H1 (cell line): ENCODE data around the gene ZNF260. TPM values are rescaled to one million over a fixed set of nuclear protein-coding genes. Genes with fewer than 3 reads are reported as not detected.

ENCODE experiments used
- CTCF ChIA-PET: fragments of 300-600 bp; sonication (Branson Sonifier 250); formaldehyde crosslinking; loops from one replicate; lab custom pipeline; 2021; ENCODE audit not compliant: partially characterized antibody; lab: Charles Lee
- POLR2A ChIA-PET: fragments of 300-600 bp; sonication (Branson Sonifier 250); formaldehyde crosslinking; loops from one replicate; lab custom pipeline; 2021; ENCODE audit warnings: inconsistent platforms; ENCODE audit not compliant: partially characterized antibody; lab: Charles Lee
- DNase-seq, 2 experiments: peaks; one replicate each; pipeline versions ENCODE4 v3.0.0 to v3.0.0-alpha.2; 2010 to 2022; ENCODE audit warnings: low spot score in 2 of 2, low read depth in 1 of 2, mixed read lengths in 1 of 2
- FAIRE-seq: peaks from 2 replicates; lab custom pipeline; 2011; peaks lifted over from hg19 to GRCh38; lab: Jason Lieb, UNC
- H2AFZ ChIP-seq: 2 replicates; pipeline ENCODE4 v1.8.1; 2012; ENCODE audit warnings: low read length, inconsistent platforms
- H2AK5ac ChIP-seq: 2 replicates; pipeline ENCODE4 v1.6.1; 2013; ENCODE audit warnings: low read depth, low read length
- H2BK120ac ChIP-seq: replicated peaks from 2 replicates; pipeline ENCODE3; 2013; ENCODE audit warnings: low read depth, low read length, inconsistent platforms
- H2BK12ac ChIP-seq: 2 replicates; pipeline ENCODE4 v1.6.1; 2013; ENCODE audit warnings: low read depth, low read length
- H2BK15ac ChIP-seq: 2 replicates; pipeline ENCODE4 v1.6.1; 2013; ENCODE audit warnings: low read length
- H2BK20ac ChIP-seq: 2 replicates; pipeline ENCODE4 v1.6.1; 2013; ENCODE audit warnings: low read length
- H2BK5ac ChIP-seq: 2 replicates; pipeline ENCODE4 v1.6.1; 2013; ENCODE audit warnings: low read depth, low read length
- H3K14ac ChIP-seq: 2 replicates; pipeline ENCODE4 v1.6.1; 2013; ENCODE audit warnings: inconsistent platforms; ENCODE audit not compliant: insufficient read length
- H3K18ac ChIP-seq: 2 replicates; pipeline ENCODE4 v1.6.1; 2013; ENCODE audit warnings: low read length; ENCODE audit errors: extremely low read depth
- H3K23ac ChIP-seq: 2 replicates; pipeline ENCODE4 v1.6.1; 2013; ENCODE audit warnings: inconsistent platforms; ENCODE audit not compliant: insufficient read length
- H3K23me2 ChIP-seq: 2 replicates; pipeline ENCODE4 v1.6.1; 2013; ENCODE audit warnings: low read depth, low read length
- H3K27ac ChIP-seq: 2 replicates; pipeline ENCODE4 v1.6.1; 2011; ENCODE audit warnings: low read depth, low read length, inconsistent platforms
- H3K27me3 ChIP-seq, 4 experiments: replicated peaks in 1 of 4; 1 replicate in 1 of 4; 2 replicates in 3 of 4; pipeline versions ENCODE4 v1.6.1 to v1.8.1; 2011 to 2013; ENCODE audit warnings: low read length in 3 of 4, mild to moderate bottlenecking in 3 of 4, inconsistent platforms in 2 of 4, mixed read lengths in 2 of 4, moderate library complexity in 1 of 4; ENCODE audit not compliant: control insufficient read depth in 3 of 4, insufficient read depth in 3 of 4; ENCODE audit errors: extremely low read depth in 1 of 4
- H3K36me3 ChIP-seq, 4 experiments: 2 replicates each; pipeline versions ENCODE4 v1.6.1 to v1.8.1; 2011 to 2013; ENCODE audit warnings: mild to moderate bottlenecking in 4 of 4, low read length in 3 of 4, moderate library complexity in 2 of 4, control low read depth in 1 of 4, inconsistent platforms in 1 of 4; ENCODE audit not compliant: insufficient read depth in 4 of 4, control insufficient read depth in 2 of 4
- H3K4ac ChIP-seq: replicated peaks from 2 replicates; pipeline ENCODE3; 2013; ENCODE audit warnings: low read length, low read depth, mixed read lengths, inconsistent platforms; ENCODE audit not compliant: insufficient read length
- H3K4me1 ChIP-seq, 4 experiments: replicated peaks in 1 of 4; 1 replicate in 1 of 4; 2 replicates in 3 of 4; pipeline versions ENCODE4 v1.6.1 to v1.8.1; 2011 to 2013; ENCODE audit warnings: low read length in 3 of 4, inconsistent platforms in 2 of 4, mixed read lengths in 1 of 4; ENCODE audit not compliant: insufficient read depth in 4 of 4, control insufficient read depth in 3 of 4
- H3K4me2 ChIP-seq, 2 experiments: 2 replicates each; pipeline versions ENCODE4 v1.6.1 to v1.8.1; 2011 to 2013; ENCODE audit warnings: low read depth in 2 of 2, low read length in 2 of 2, control low read depth in 1 of 2, inconsistent platforms in 1 of 2, mild to moderate bottlenecking in 1 of 2; ENCODE audit not compliant: insufficient read depth in 1 of 2
- H3K4me3 ChIP-seq, 4 experiments: fragments of 200-600, 300-600 bp in 1 of 4; sonication (generic), shearing (Covaris generic), sonication (Bioruptor Twin) in 1 of 4; 2 replicates each; pipeline versions ENCODE4 v1.5.1 to v1.8.1; 2011 to 2016; ENCODE audit warnings: low read length in 4 of 4, low read depth in 3 of 4, control low read depth in 2 of 4, inconsistent platforms in 2 of 4, mild to moderate bottlenecking in 2 of 4, mixed read lengths in 1 of 4, moderate library complexity in 1 of 4; ENCODE audit not compliant: insufficient read depth in 2 of 4; ENCODE audit errors: extremely low read depth in 1 of 4
- H3K56ac ChIP-seq: replicated peaks from 2 replicates; pipeline ENCODE3; 2013; ENCODE audit warnings: low read depth, mild to moderate bottlenecking, mixed read lengths, low read length, inconsistent platforms; ENCODE audit not compliant: insufficient read length
- H3K79me1 ChIP-seq: 2 replicates; pipeline ENCODE4 v1.6.1; 2013; ENCODE audit warnings: low read depth, low read length, control low read depth
- H3K79me2 ChIP-seq, 2 experiments: 2 replicates each; pipeline versions ENCODE4 v1.6.1 to v1.8.1; 2012 to 2013; ENCODE audit warnings: low read length in 2 of 2, mild to moderate bottlenecking in 2 of 2, inconsistent platforms in 1 of 2; ENCODE audit not compliant: insufficient read depth in 2 of 2, control insufficient read depth in 1 of 2
- H3K9ac ChIP-seq, 4 experiments: replicated peaks in 1 of 4; 1 replicate in 1 of 4; 2 replicates in 3 of 4; pipeline versions ENCODE4 v1.6.1 to v1.8.1; 2011 to 2013; ENCODE audit warnings: low read depth in 3 of 4, low read length in 3 of 4, control low read depth in 2 of 4, mild to moderate bottlenecking in 2 of 4, moderate library complexity in 2 of 4, inconsistent platforms in 1 of 4; ENCODE audit errors: extremely low read depth in 1 of 4
- H3K9me3 ChIP-seq, 2 experiments: 2 replicates each; pipeline versions ENCODE4 v1.6.1 to v1.8.1; 2012 to 2013; ENCODE audit warnings: mild to moderate bottlenecking in 2 of 2, moderate library complexity in 2 of 2, control low read depth in 1 of 2, inconsistent platforms in 1 of 2, low read depth in 1 of 2, low read length in 1 of 2, mixed read lengths in 1 of 2; ENCODE audit not compliant: insufficient read depth in 2 of 2
- H4K20me1 ChIP-seq, 2 experiments: replicated peaks in 1 of 2; 2 replicates each; pipeline versions ENCODE3 to v1.8.1; 2011 to 2013; ENCODE audit warnings: inconsistent platforms in 2 of 2, low read length in 2 of 2, mild to moderate bottlenecking in 1 of 2; ENCODE audit not compliant: insufficient read depth in 2 of 2, control insufficient read depth in 1 of 2
- H4K5ac ChIP-seq: 2 replicates; pipeline ENCODE4 v1.6.1; 2013; ENCODE audit warnings: low read length, low read depth, mixed read lengths, inconsistent platforms; ENCODE audit not compliant: insufficient read length
- H4K8ac ChIP-seq: 2 replicates; pipeline ENCODE4 v1.8.0; 2013; ENCODE audit warnings: mild to moderate bottlenecking, moderate library complexity, low read length, inconsistent platforms; ENCODE audit not compliant: insufficient read depth; ENCODE audit errors: extremely low read depth
- H4K91ac ChIP-seq: replicated peaks from 2 replicates; pipeline ENCODE3; 2013; ENCODE audit warnings: low read length, mixed read lengths, inconsistent platforms; ENCODE audit not compliant: insufficient read length
- JUND ChIP-seq: IDR thresholded peaks from 2 replicates; pipeline ENCODE4 v1.6.1; 2011; ENCODE audit warnings: mild to moderate bottlenecking, improper control_type of control experiment, low read length
- WGBS, 2 experiments: shearing (Covaris generic) in 1 of 2; methylation state at CpG; one replicate each; pipeline versions ENCODE4 v1.1.6 to v1.1.7; 2013 to 2015; ENCODE audit warnings: low lambda C conversion rate in 2 of 2, mixed read lengths in 2 of 2, inconsistent platforms in 1 of 2, low coverage in 1 of 2, missing lambda C conversion rate in 1 of 2; ENCODE audit not compliant: insufficient replicate concordance in 2 of 2, insufficient coverage in 1 of 2, insufficient read length in 1 of 2; ENCODE audit errors: extremely low coverage in 1 of 2, missing lambda C conversion rate in 1 of 2; 5-methylcytosine and 5-hydroxymethylcytosine counted together
- polyA plus RNA-seq, 7 experiments: library from polyadenylated mRNA; depleted of rRNA in 3 of 7; stranded (reverse) in 5 of 7; unstranded in 2 of 7; fragments of >200 nt in 5 of 7; fragments of 200-250 nt in 2 of 7; gene quantifications; 1 replicate in 5 of 7; 2 replicates in 1 of 7; 4 replicates in 1 of 7; pipeline versions ENCODE4 v1.2.1 to v1.2.3, GENCODE V29; 2011 to 2013; ENCODE audit warnings: missing spikeins in 2 of 7, mixed read lengths in 2 of 7
- total RNA-seq: library from RNA; stranded (reverse); fragmentation: NEBNext Ultra II Directional; extraction: Animal tissue kit (Norgen Biotek cat#: 25700); gene quantifications from 2 replicates; pipeline ENCODE4 v1.2.1, GENCODE V29; 2021

Gene ZNF260
- total and polyA plus RNA-seq, 2 of the 8 experiments (the other 6 are each of a cell fraction or from before 2014, with no cell fraction given) = 5.5 to 30.7 TPM

DNA sequence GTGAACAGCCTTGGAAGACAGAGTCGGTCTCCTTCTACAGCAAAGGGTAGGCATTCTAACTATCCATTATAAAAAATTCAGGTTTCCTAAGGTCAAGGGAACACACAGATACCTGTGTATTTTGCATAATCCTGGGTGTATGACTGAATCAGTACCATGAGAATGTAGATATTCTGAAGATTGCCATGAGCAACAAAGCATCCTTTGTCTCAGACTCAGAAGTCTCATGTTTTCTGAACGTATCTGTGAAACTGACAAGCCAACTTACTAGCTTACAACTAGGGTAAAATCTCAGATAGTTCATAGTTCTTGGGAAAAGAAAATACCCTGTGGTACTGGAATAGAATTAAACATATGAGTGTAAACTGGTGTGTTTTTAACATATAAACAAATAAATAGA, 45.2 kb downstream of the ZNF260 start:
- H3K9ac ChIP-seq = no peak overlapping the region
- DNase-seq = no peak
- H3K18ac ChIP-seq = no peak overlapping the region
- no peak overlapping the region for H3K27ac ChIP-seq
- no peaks in the 10 kb centered on the region for H3K9me3 ChIP-seq
- peaks cover 0 to 14% of the 10 kb centered on the region in 2 experiments; a peak in 2 of 4 replicates for H3K79me2 ChIP-seq
- H2AK5ac ChIP-seq = no peak overlapping the region
- no peak overlapping the region for H2BK12ac ChIP-seq
- no peaks in the 10 kb centered on the region for H3K36me3 ChIP-seq
- no peaks in the 10 kb centered on the region for H3K23me2 ChIP-seq
- no peaks in the 10 kb centered on the region for H3K4me1 ChIP-seq
- ChIA-PET CTCF (interaction anchor here (0.7 kb wide), 1 partner anchor 17 kb away, joined by 7 read pairs; no protein-coding TSS in a partner anchor), POLR2A (interaction anchor here (0.6 to 1.0 kb wide), 2 partner anchors 9 to 224 kb away, joined by 3 read pairs; no protein-coding TSS in a partner anchor)
- no peak overlapping the region for H2BK15ac ChIP-seq
- H3K27me3 ChIP-seq = no peaks in the 10 kb centered on the region
- WGBS, 2 experiments = 88% methylated on average over 2 of the region's 2 CpGs; no CpG with 5 or more reads in 1 of the 2 experiments
- no peak overlapping the region for H2BK20ac ChIP-seq
- FAIRE-seq = no peak
- H3K23ac ChIP-seq = no peak overlapping the region
- TF ChIP-seq JUND = no peak
- TF ChIP-seq, all 59 proteins: peak for 0
- Histone ChIP-seq H3K56ac (no peak overlapping the region), H4K20me1 (no peaks in the 10 kb centered on the region), H2BK5ac (no peak overlapping the region), H3K4me2 (no peak overlapping the region), H4K91ac (no peak overlapping the region), H3K14ac (no peak overlapping the region), H4K5ac (no peak overlapping the region), H3K4ac (no peak overlapping the region), H2BK120ac (no peak overlapping the region), H4K8ac (no peak overlapping the region), H3K4me3 (no peak overlapping the region), H2AFZ (no peak overlapping the region), H3K79me1 (peaks cover under 1% of the 10 kb centered on the region; the same call in 1 of the 2 replicates)

Other genes starting within 250 kb of the ZNF260 start
- 8.2 and 8.8 TPM in 2 replicates for gene ZFP14, start 149.1 kb downstream of the ZNF260 start, total RNA-seq
- 1.1 and 1.7 TPM in 2 replicates for gene ZFP14, start 149.1 kb downstream of the ZNF260 start, polyA plus RNA-seq (2011; rRNA removed)
- gene ZFP82, start 109.6 kb downstream of the ZNF260 start, total RNA-seq = 16.5 TPM in 2 replicates
- 2.7 and 4.8 TPM in 2 replicates for gene ZFP82, start 109.6 kb downstream of the ZNF260 start, polyA plus RNA-seq (2011; rRNA removed)
- gene ZNF566, start 38.7 kb downstream of the ZNF260 start, total RNA-seq = 16.1 and 16.6 TPM in 2 replicates
- 6.7 and 6.9 TPM in 2 replicates for gene ZNF566, start 38.7 kb downstream of the ZNF260 start, polyA plus RNA-seq (2011; rRNA removed)
- gene ZNF529, start 45.0 kb upstream of the ZNF260 start, total RNA-seq = 12.4 and 14.1 TPM in 2 replicates
- 8.0 and 8.4 TPM in 2 replicates for gene ZNF529, start 45.0 kb upstream of the ZNF260 start, polyA plus RNA-seq (2011; rRNA removed)
- gene ZNF382, start 77.0 kb upstream of the ZNF260 start, total RNA-seq = 4.2 and 6.3 TPM in 2 replicates
- 1.7 and 1.9 TPM in 2 replicates for gene ZNF382, start 77.0 kb upstream of the ZNF260 start, polyA plus RNA-seq (2011; rRNA removed)
- 5.4 and 5.9 TPM in 2 replicates for gene ZNF461, start 138.6 kb upstream of the ZNF260 start, total RNA-seq
- gene ZNF461, start 138.6 kb upstream of the ZNF260 start, polyA plus RNA-seq (2011; rRNA removed) = 0.93 and 1.1 TPM in 2 replicates
- 10.5 and 10.6 TPM in 2 replicates for gene ZNF567, start 159.3 kb upstream of the ZNF260 start, total RNA-seq
- 1.7 and 6.5 TPM in 2 replicates for gene ZNF567, start 159.3 kb upstream of the ZNF260 start, polyA plus RNA-seq (2011; rRNA removed)
- gene ZNF850, start 244.5 kb upstream of the ZNF260 start, total RNA-seq = 18.0 and 21.2 TPM in 2 replicates
- 5.6 and 6.7 TPM in 2 replicates for gene ZNF850, start 244.5 kb upstream of the ZNF260 start, polyA plus RNA-seq (2011; rRNA removed)